IMR-90 (cell line): ENCODE measurements around the gene CABP4. TPM values are rescaled to one million over a fixed set of nuclear protein-coding genes. Genes with fewer than 3 reads are reported as not detected.

Experiments used
- ATAC-seq: fragments of 200-7000 bp; cut with Tn5 transposase; 2 replicates; pipeline ENCODE4 v1.9.1; 2020; ENCODE audit warnings: low read depth, mild to moderate bottlenecking, moderate library complexity
- BruUV-seq: library from RNA; stranded (reverse); fragments of 400-500 nt; replicated peaks from 2 replicates; lab custom pipeline; 2021; lab: Mats Ljungman, UMichigan
- CTCF ChIA-PET: fragments of 300-600 bp; formaldehyde crosslinking; extraction: SDS; loops from one replicate; lab custom pipeline; 2021; ENCODE audit warnings: antibody characterized with exemption; lab: Yijun Ruan, JAX
- POLR2A ChIA-PET: fragments of 300-600 bp; sonication (Branson Sonifier 250); formaldehyde crosslinking; loops from one replicate; lab custom pipeline; 2022; ENCODE audit warnings: antibody characterized with exemption; ENCODE audit not compliant: unreplicated experiment; lab: Charles Lee
- DNase-seq: peaks from one replicate; pipeline ENCODE4 v3.0.0; 2013
- H2AFZ ChIP-seq: replicated peaks from 2 replicates; pipeline ENCODE3; 2013; ENCODE audit warnings: low read length, mild to moderate bottlenecking; ENCODE audit not compliant: poor library complexity
- H2AK5ac ChIP-seq: 2 replicates; pipeline ENCODE4 v1.6.1; 2013; ENCODE audit warnings: low read depth, low read length, inconsistent platforms
- H2AK9ac ChIP-seq: replicated peaks from 2 replicates; pipeline ENCODE3; 2013; ENCODE audit warnings: mild to moderate bottlenecking, low read depth, low read length, moderate library complexity; ENCODE audit not compliant: poor library complexity
- H2BK120ac ChIP-seq: 2 replicates; pipeline ENCODE4 v1.6.1; 2013; ENCODE audit warnings: low read depth, low read length, inconsistent platforms
- H2BK15ac ChIP-seq: 3 replicates; pipeline ENCODE4 v1.6.1; 2013; ENCODE audit warnings: low read depth, low read length, inconsistent platforms
- H2BK20ac ChIP-seq: 2 replicates; pipeline ENCODE4 v1.6.1; 2013; ENCODE audit warnings: low read depth, mild to moderate bottlenecking, inconsistent platforms, low read length, moderate library complexity
- H2BK5ac ChIP-seq: 2 replicates; pipeline ENCODE4 v1.6.1; 2013; ENCODE audit warnings: mild to moderate bottlenecking, low read depth, low read length, inconsistent platforms; ENCODE audit not compliant: poor library complexity, severe bottlenecking
- H3K14ac ChIP-seq: replicated peaks from 2 replicates; pipeline ENCODE4 v1.6.1; 2013; ENCODE audit warnings: low read depth, low read length, inconsistent platforms
- H3K18ac ChIP-seq: 2 replicates; pipeline ENCODE4 v1.6.1; 2013; ENCODE audit warnings: low read depth, low read length, control low read depth
- H3K23ac ChIP-seq: 2 replicates; pipeline ENCODE4 v1.6.1; 2013; ENCODE audit warnings: low read depth, low read length, inconsistent platforms
- H3K27ac ChIP-seq: 2 replicates; pipeline ENCODE4 v1.5.1; 2013; ENCODE audit warnings: mild to moderate bottlenecking, control low read depth, low read length; ENCODE audit not compliant: insufficient read depth
- H3K27me3 ChIP-seq: 2 replicates; pipeline ENCODE4 v1.6.1; 2013; ENCODE audit warnings: low read length; ENCODE audit not compliant: control insufficient read depth, insufficient read depth
- H3K36me3 ChIP-seq: 2 replicates; pipeline ENCODE4 v1.6.1; 2013; ENCODE audit warnings: low read length, mixed read lengths; ENCODE audit not compliant: control insufficient read depth, insufficient read depth
- H3K4ac ChIP-seq: 2 replicates; pipeline ENCODE4 v1.6.1; 2013; ENCODE audit warnings: low read depth, low read length, inconsistent platforms
- H3K4me1 ChIP-seq: 2 replicates; pipeline ENCODE4 v1.6.1; 2013; ENCODE audit warnings: low read length, mixed read lengths; ENCODE audit not compliant: control insufficient read depth, insufficient read depth
- H3K4me2 ChIP-seq: 2 replicates; pipeline ENCODE4 v1.6.1; 2013; ENCODE audit warnings: low read depth, mild to moderate bottlenecking, control low read depth, low read length, moderate library complexity
- H3K4me3 ChIP-seq: 2 replicates; pipeline ENCODE4 v1.5.1; 2013; ENCODE audit warnings: low read depth, mild to moderate bottlenecking, control low read depth, low read length, moderate library complexity; ENCODE audit not compliant: insufficient read depth
- H3K56ac ChIP-seq: 2 replicates; pipeline ENCODE4 v1.6.1; 2013; ENCODE audit warnings: low read length, inconsistent platforms; ENCODE audit not compliant: insufficient read depth; ENCODE audit errors: extremely low read depth
- H3K79me1 ChIP-seq, 2 experiments: 2 replicates each; pipeline ENCODE4 v1.6.1; 2013; ENCODE audit warnings: low read length in 2 of 2, inconsistent platforms in 1 of 2, low read depth in 1 of 2
- H3K9ac ChIP-seq: 2 replicates; pipeline ENCODE4 v1.6.1; 2013; ENCODE audit warnings: low read depth, low read length, control low read depth
- H3K9me1 ChIP-seq: 2 replicates; pipeline ENCODE4 v1.6.1; 2013; ENCODE audit warnings: low read length, inconsistent platforms; ENCODE audit not compliant: insufficient read depth
- H3K9me3 ChIP-seq: 2 replicates; pipeline ENCODE4 v1.6.1; 2013; ENCODE audit warnings: low read length; ENCODE audit not compliant: control insufficient read depth, insufficient read depth
- H4K20me1 ChIP-seq: 2 replicates; pipeline ENCODE4 v1.6.1; 2013; ENCODE audit warnings: low read length, inconsistent platforms; ENCODE audit not compliant: insufficient read depth
- H4K5ac ChIP-seq: 2 replicates; pipeline ENCODE4 v1.6.1; 2013; ENCODE audit warnings: mild to moderate bottlenecking, low read depth, low read length, control low read depth
- H4K8ac ChIP-seq, 2 experiments: 2 replicates each; pipeline ENCODE4 v1.6.1; 2013; ENCODE audit warnings: low read depth in 2 of 2, low read length in 2 of 2, control low read depth in 1 of 2, inconsistent platforms in 1 of 2
- H4K91ac ChIP-seq: 2 replicates; pipeline ENCODE4 v1.6.1; 2013; ENCODE audit warnings: low read depth, low read length, inconsistent platforms; ENCODE audit not compliant: insufficient read depth
- ELK1 ChIP-seq: fragments of 150-350 bp; IDR thresholded peaks from 2 replicates; pipeline ENCODE4 v1.6.1; 2016; ENCODE audit warnings: low read depth, mild to moderate bottlenecking, low read length, moderate library complexity, borderline replicate concordance
- NFE2L2 ChIP-seq: fragments of 150-350 bp; IDR thresholded peaks from 2 replicates; pipeline ENCODE4 v1.6.1; 2016; ENCODE audit warnings: low read depth, mild to moderate bottlenecking, low read length
- RCOR1 ChIP-seq: IDR thresholded peaks from 2 replicates; pipeline ENCODE4 v1.6.1; 2012; ENCODE audit warnings: mild to moderate bottlenecking, low read length, improper control_type of control experiment; ENCODE audit not compliant: insufficient replicate concordance
- WGBS, 2 experiments: methylation state at CpG; one replicate each; pipeline versions ENCODE4 v1.1.5 to v1.1.7; 2013; ENCODE audit warnings: missing lambda C conversion rate in 2 of 2; ENCODE audit not compliant: insufficient read length in 1 of 2; ENCODE audit errors: extremely low coverage in 2 of 2; 5-methylcytosine and 5-hydroxymethylcytosine counted together
- dilution Hi-C: fragments of 300-500 bp; cut with HindIII; formaldehyde crosslinking; loops from one replicate; pipeline ENCODE4 v1.14.3; 2018; ENCODE audit warnings: low sequenced_read_pairs; ENCODE audit not compliant: unreplicated experiment
- in situ Hi-C: fragments of 300-500 bp; cut with MboI; formaldehyde crosslinking; loops from 3 replicates; pipeline ENCODE4 v1.14.3; 2019; ENCODE audit warnings: low sequenced_read_pairs, inconsistent platforms, mixed read lengths
- intact Hi-C: fragments of 100-400 bp; cut with micrococcal nuclease; formaldehyde crosslinking; loops from 2 replicates; pipeline ENCODE4 v1.10.0; 2022
- polyA plus RNA-seq, 3 experiments: library from polyadenylated mRNA; depleted of rRNA; stranded (reverse); fragments of >200 nt; gene quantifications; 2 replicates each; pipeline ENCODE4 v1.2.3, GENCODE V29; 2012; ENCODE audit warnings: low replicate concordance in 1 of 3
- total RNA-seq: library from RNA; depleted of rRNA; stranded (reverse); fragments of >200 nt; gene quantifications from 2 replicates; pipeline ENCODE4 v1.2.3, GENCODE V29; 2012

The CABP4 gene
- total and polyA plus RNA-seq, 2 of the 4 experiments (the other 2 are of a cell fraction), result not detected

GRCh38 chr11:67458266-67458665 lies 3.1 kb downstream of the CABP4 start:
- WGBS, 2 experiments, result 87% methylated on average over 12 of the region's 19 CpGs; no CpG with 5 or more reads in 1 of the 2 experiments
- POLR2A ChIA-PET, result no interaction called here

More at GRCh38 chr11:67458266-67458665, 3.1 kb downstream of the CABP4 start:
- H3K27ac ChIP-seq, result no peak overlapping the region
- intact Hi-C loops (no loop called here), in situ Hi-C loops (no loop called here), dilution Hi-C loops (no loop called here)
- no peak for DNase-seq
- H3K4me2 ChIP-seq, result no peak overlapping the region
- no peak overlapping the region for H4K5ac ChIP-seq
- no peaks in the 10 kb centered on the region for H4K20me1 ChIP-seq
- no peaks in the 10 kb centered on the region for H3K9me1 ChIP-seq
- no peak overlapping the region for H2BK15ac ChIP-seq
- no TSS peak for BruUV-seq
- H3K36me3 ChIP-seq, result no peaks in the 10 kb centered on the region
- H3K18ac ChIP-seq, result no peak overlapping the region
- no peak overlapping the region for H3K9ac ChIP-seq
- ATAC-seq, result no peak
- H2AK9ac ChIP-seq, result no peak overlapping the region
- no peak overlapping the region for H2AFZ ChIP-seq
- no peak overlapping the region for H3K56ac ChIP-seq
- H3K14ac ChIP-seq, result no peak overlapping the region
- H3K79me1 ChIP-seq, result no peaks in the 10 kb centered on the region
- H3K27me3 ChIP-seq, result peaks cover 22% of the 10 kb centered on the region
- H2AK5ac ChIP-seq, result no peak overlapping the region
- H3K9me3 ChIP-seq, result no peaks in the 10 kb centered on the region
- no peak overlapping the region for H2BK120ac ChIP-seq
- H3K23ac ChIP-seq, result no peak overlapping the region
- H3K4me3 ChIP-seq, result no peak overlapping the region
- H3K4me1 ChIP-seq, result no peaks in the 10 kb centered on the region
- no peak overlapping the region for H2BK5ac ChIP-seq
- no peak overlapping the region for H2BK20ac ChIP-seq
- TF ChIP-seq NFE2L2 (no peak), RCOR1 (no peak), ELK1 (no peak)
- H3K4ac ChIP-seq, result no peak overlapping the region
- CTCF ChIA-PET, result no interaction called here
- H4K91ac ChIP-seq, result no peak overlapping the region
- H4K8ac ChIP-seq, result no peak overlapping the region
